ENCODE measurements around the gene TMTC1.

DNA sequence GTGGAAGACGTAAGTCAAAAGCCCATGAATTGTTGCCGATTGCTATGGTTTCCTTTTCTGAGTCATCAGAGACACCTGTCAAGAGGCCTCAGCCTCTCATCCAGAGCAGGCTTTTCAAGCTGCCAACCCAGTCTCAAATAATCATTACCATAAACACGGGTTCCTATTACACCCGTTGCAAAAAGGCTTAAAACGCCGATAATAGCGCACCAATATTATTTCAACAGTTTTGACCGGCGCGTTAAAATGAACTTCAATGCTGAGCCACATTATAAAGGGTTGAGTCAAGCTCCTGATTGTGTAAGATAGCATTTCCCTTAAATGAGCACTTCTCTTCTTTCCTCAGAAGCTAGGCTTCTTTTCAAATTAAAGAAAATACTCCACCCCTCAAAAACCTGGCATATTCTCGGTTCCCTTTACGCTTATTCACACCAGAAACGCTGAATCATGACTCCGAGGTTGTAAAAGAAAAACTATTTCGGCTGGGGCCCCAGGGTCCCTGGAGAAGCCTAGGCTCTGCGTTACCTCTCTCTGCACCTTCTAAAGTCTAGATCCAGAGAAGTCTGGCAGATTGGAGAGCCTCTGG, 1.4 kb downstream of the TMTC1 start:
- no peak for TF ChIP-seq MAX (IDR thresholded peaks at IDR 0.05; ENCODE audit: low read depth)
- TF ChIP-seq, protein P1, sequence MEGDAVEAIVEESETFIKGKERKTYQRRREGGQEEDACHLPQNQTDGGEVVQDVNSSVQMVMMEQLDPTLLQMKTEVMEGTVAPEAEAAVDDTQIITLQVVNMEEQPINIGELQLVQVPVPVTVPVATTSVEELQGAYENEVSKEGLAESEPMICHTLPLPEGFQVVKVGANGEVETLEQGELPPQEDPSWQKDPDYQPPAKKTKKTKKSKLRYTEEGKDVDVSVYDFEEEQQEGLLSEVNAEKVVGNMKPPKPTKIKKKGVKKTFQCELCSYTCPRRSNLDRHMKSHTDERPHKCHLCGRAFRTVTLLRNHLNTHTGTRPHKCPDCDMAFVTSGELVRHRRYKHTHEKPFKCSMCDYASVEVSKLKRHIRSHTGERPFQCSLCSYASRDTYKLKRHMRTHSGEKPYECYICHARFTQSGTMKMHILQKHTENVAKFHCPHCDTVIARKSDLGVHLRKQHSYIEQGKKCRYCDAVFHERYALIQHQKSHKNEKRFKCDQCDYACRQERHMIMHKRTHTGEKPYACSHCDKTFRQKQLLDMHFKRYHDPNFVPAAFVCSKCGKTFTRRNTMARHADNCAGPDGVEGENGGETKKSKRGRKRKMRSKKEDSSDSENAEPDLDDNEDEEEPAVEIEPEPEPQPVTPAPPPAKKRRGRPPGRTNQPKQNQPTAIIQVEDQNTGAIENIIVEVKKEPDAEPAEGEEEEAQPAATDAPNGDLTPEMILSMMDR (IDR thresholded peaks at IDR 0.05): no peak
- TF ChIP-seq NFIC (IDR thresholded peaks at IDR 0.05; ENCODE audit: borderline replicate concordance): no peak
